GM12878 (cell line): ENCODE data around the gene ASAP2. TPM values are rescaled to one million over a fixed set of nuclear protein-coding genes. Genes with fewer than 3 reads are reported as not detected.

Experiments used
- ATAC-seq: fragments of 200-7000 bp; cut with Tn5 transposase; 3 replicates; pipeline ENCODE4 v1.9.1; 2020; ENCODE audit warnings: mild to moderate bottlenecking, moderate library complexity
- BruUV-seq: library from RNA; stranded (reverse); fragments of 400-500 nt; replicated peaks from 2 replicates; lab custom pipeline; 2021; lab: Mats Ljungman, UMichigan
- CTCF ChIA-PET: fragments of 300-600 bp; sonication (Branson Sonifier 250); formaldehyde crosslinking; extraction: SDS; loops from one replicate; lab custom pipeline; 2021; ENCODE audit warnings: inconsistent platforms; lab: Yijun Ruan, JAX
- POLR2A ChIA-PET: fragments of 350-600 bp; formaldehyde crosslinking; extraction: SDS; loops from one replicate; lab custom pipeline; 2021; ENCODE audit warnings: inconsistent platforms; lab: Charles Lee
- RAD21 ChIA-PET: fragments of 300-600 bp; sonication (Branson Sonifier 250); formaldehyde crosslinking; loops from one replicate; lab custom pipeline; 2023; ENCODE audit warnings: antibody characterized with exemption; ENCODE audit not compliant: unreplicated experiment; lab: Charles Lee
- SMC1A ChIA-PET: fragments of 300-600 bp; sonication (Branson Sonifier 250); formaldehyde crosslinking; loops from one replicate; lab custom pipeline; 2023; ENCODE audit not compliant: unreplicated experiment, uncharacterized antibody; lab: Charles Lee
- DNase-seq: peaks from one replicate; pipeline ENCODE4 v3.0.0-alpha.2; 2011; ENCODE audit warnings: low read depth, low spot score
- FAIRE-seq: peaks from 3 replicates; lab custom pipeline; 2011; peaks lifted over from hg19 to GRCh38; lab: Jason Lieb, UNC
- H2AFZ ChIP-seq: 2 replicates; pipeline ENCODE4 v1.6.0; 2011; ENCODE audit warnings: low read depth, low read length, control low read depth; ENCODE audit not compliant: control insufficient read depth
- H3K27ac ChIP-seq: 2 replicates; pipeline ENCODE4 v1.5.1; 2011; ENCODE audit warnings: control low read depth; ENCODE audit not compliant: control insufficient read depth, insufficient read depth
- H3K27me3 ChIP-seq, 2 experiments: replicated peaks in 1 of 2; 2 replicates each; pipeline versions ENCODE4 v1.6.0 to v1.6.1; 2011; ENCODE audit warnings: low read length in 1 of 2; ENCODE audit not compliant: control insufficient read depth in 2 of 2, insufficient read depth in 2 of 2
- H3K36me3 ChIP-seq, 2 experiments: 2 replicates each; pipeline ENCODE4 v1.5.1; 2011; ENCODE audit warnings: low read length in 1 of 2; ENCODE audit not compliant: control insufficient read depth in 2 of 2, insufficient read depth in 2 of 2
- H3K4me1 ChIP-seq: 2 replicates; pipeline ENCODE4 v1.6.1; 2011; ENCODE audit warnings: mild to moderate bottlenecking, low read length, moderate library complexity, mixed read lengths; ENCODE audit not compliant: control insufficient read depth, insufficient read depth
- H3K4me2 ChIP-seq: 2 replicates; pipeline ENCODE4 v1.6.0; 2011; ENCODE audit warnings: control low read depth; ENCODE audit not compliant: control insufficient read depth, insufficient read depth
- H3K4me3 ChIP-seq: fragments of 200-600 bp; sonication (generic); 2 replicates; pipeline ENCODE4 v1.5.1; 2016
- H3K79me2 ChIP-seq: 2 replicates; pipeline ENCODE4 v1.6.0; 2011; ENCODE audit warnings: low read length; ENCODE audit not compliant: control insufficient read depth, insufficient read depth
- H3K9ac ChIP-seq: 2 replicates; pipeline ENCODE4 v1.8.0; 2011; ENCODE audit warnings: low read length, control low read depth, mixed read lengths; ENCODE audit not compliant: control insufficient read depth, insufficient read depth
- H3K9me3 ChIP-seq: replicated peaks from 3 replicates; pipeline ENCODE4 v1.5.1; 2011; ENCODE audit warnings: mild to moderate bottlenecking, low read length; ENCODE audit not compliant: control insufficient read depth, insufficient read depth
- H4K20me1 ChIP-seq: 2 replicates; pipeline ENCODE4 v1.6.0; 2011; ENCODE audit not compliant: control insufficient read depth, insufficient read depth
- HSF1 ChIP-seq: fragments of 150-350 bp; IDR thresholded peaks from 2 replicates; pipeline ENCODE4 v1.6.1; 2014; ENCODE audit warnings: mild to moderate bottlenecking, low read depth, low read length
- IRF3 ChIP-seq: fragments of 450-650 bp; IDR thresholded peaks from 2 replicates; pipeline ENCODE4 v1.6.1; 2014; ENCODE audit warnings: mild to moderate bottlenecking
- JUNB ChIP-seq: IDR thresholded peaks from 2 replicates; pipeline ENCODE4 v1.6.1; 2016; ENCODE audit warnings: antibody characterized with exemption, mild to moderate bottlenecking
- NFXL1 ChIP-seq: fragments of 450-650 bp; IDR thresholded peaks from 2 replicates; pipeline ENCODE4 v1.6.1; 2017; ENCODE audit warnings: antibody characterized with exemption, mild to moderate bottlenecking, borderline replicate concordance
- SREBF2 ChIP-seq: IDR thresholded peaks from 2 replicates; pipeline ENCODE4 v1.6.1; 2012; ENCODE audit warnings: mild to moderate bottlenecking, low read length
- STAT1 ChIP-seq: fragments of 450-650 bp; conservative IDR thresholded peaks from 2 replicates; pipeline ENCODE4 v1.6.1; 2014; ENCODE audit warnings: antibody characterized with exemption, mild to moderate bottlenecking
- WRNIP1 ChIP-seq: IDR thresholded peaks from 2 replicates; pipeline ENCODE4 v1.6.1; 2011; ENCODE audit warnings: low read depth, low read length, improper control_type of control experiment, borderline replicate concordance
- WGBS: methylation state at CpG from one replicate; pipeline ENCODE4 v1.1.6; 2016; ENCODE audit warnings: low lambda C conversion rate; ENCODE audit not compliant: insufficient replicate concordance, insufficient coverage; ENCODE audit errors: missing lambda C conversion rate; 5-methylcytosine and 5-hydroxymethylcytosine counted together
- in situ Hi-C: fragments of 300-500 bp; cut with MboI; formaldehyde crosslinking; loops from 9 replicates; pipeline ENCODE4 v1.14.3; 2018; ENCODE audit warnings: mixed read lengths
- intact Hi-C: fragments of 100-400 bp; cut with micrococcal nuclease; formaldehyde crosslinking; loops from one replicate; pipeline ENCODE4 v1.14.2; 2022; ENCODE audit not compliant: unreplicated experiment
- polyA plus RNA-seq, 11 experiments: library from polyadenylated mRNA; depleted of rRNA in 4 of 11; unstranded in 6 of 11; stranded (reverse) in 5 of 11; fragments of >200 nt; fragmentation: Nextera tagmentation in 4 of 11; fragmentation: Illumina TruSeq in 1 of 11; extraction: Ambion mirVana in 4 of 11; extraction: Trizol in 1 of 11; gene quantifications; 1 replicate in 1 of 11; 2 replicates in 10 of 11; pipeline versions ENCODE4 v1.2.1 to v1.2.3, GENCODE V29; 2011 to 2016; ENCODE audit warnings: inconsistent platforms in 2 of 11, missing spikeins in 2 of 11, low read depth in 1 of 11
- total RNA-seq, 4 experiments: library from RNA; depleted of rRNA in 3 of 4; stranded (reverse); fragments of >200 nt in 3 of 4; fragmentation: Illumina TruSeq in 1 of 4; extraction: Trizol in 1 of 4; gene quantifications; 2 replicates each; pipeline versions ENCODE4 v1.2.1 to v1.2.3, GENCODE V29; 2013 to 2021

ASAP2 gene
- total and polyA plus RNA-seq, 10 of the 15 experiments (the other 5 are each of a cell fraction or from before 2014, with no cell fraction given): 0.05 to 0.27 (median 0.07) TPM; not detected in 4

- no TSS peak for BruUV-seq
- H3K4me3 ChIP-seq: no peak overlapping the region
- 50% methylated on average over 5 of the region's 5 CpGs for WGBS
- ChIA-PET SMC1A (no interaction called here), CTCF (interaction anchor here (0.6 kb wide), 1 partner anchor 470 kb away, joined by 4 read pairs; no protein-coding TSS in a partner anchor), RAD21 (no interaction called here), POLR2A (no interaction called here)
- H3K36me3 ChIP-seq: no peaks in the 10 kb centered on the region
- H3K79me2 ChIP-seq: no peaks in the 10 kb centered on the region
- H3K27me3 ChIP-seq: peaks cover 0 to 7% of the 10 kb centered on the region in 2 experiments; a peak in 3 of 4 replicates
- DNase-seq: no peak
- no peak overlapping the region for H3K4me2 ChIP-seq
- no peaks in the 10 kb centered on the region for H4K20me1 ChIP-seq
- intact Hi-C loops (no loop called here), in situ Hi-C loops (no loop called here)
- no peak overlapping the region for H2AFZ ChIP-seq
- no peaks in the 10 kb centered on the region; the same call in 2 of the 3 replicates for H3K9me3 ChIP-seq
- 0 out of 2 replicates have a peak, but pooled peaks cover 4% of the 10 kb centered on the region for H3K4me1 ChIP-seq
- no peak for FAIRE-seq
- H3K9ac ChIP-seq: no peak overlapping the region
- no peak overlapping the region for H3K27ac ChIP-seq
- TF ChIP-seq JUNB: no peak
- no peak for TF ChIP-seq HSF1
- TF ChIP-seq WRNIP1: no peak
- no peak for TF ChIP-seq IRF3
- TF ChIP-seq NFXL1: no peak
- TF ChIP-seq STAT1: no peak
- no peak for TF ChIP-seq SREBF2
- no peak for ATAC-seq
These were observed 5.3 kb upstream of the ASAP2 start for GRCh38 chr2:9201185-9201891.
